Measurements from ENCODE around the gene MAGEA3. TPM values are rescaled to one million over a fixed set of nuclear protein-coding genes. Genes with fewer than 3 reads are reported as not detected.
"Not testable (repeated sequence)": the region's sequence is repeated elsewhere in the genome, so short reads cannot be mapped to it uniquely, and the experiment has no call there.

The MAGEA3 gene
- total RNA-seq, 1 donor from 2014 or later = 0.36 TPM

DNA sequence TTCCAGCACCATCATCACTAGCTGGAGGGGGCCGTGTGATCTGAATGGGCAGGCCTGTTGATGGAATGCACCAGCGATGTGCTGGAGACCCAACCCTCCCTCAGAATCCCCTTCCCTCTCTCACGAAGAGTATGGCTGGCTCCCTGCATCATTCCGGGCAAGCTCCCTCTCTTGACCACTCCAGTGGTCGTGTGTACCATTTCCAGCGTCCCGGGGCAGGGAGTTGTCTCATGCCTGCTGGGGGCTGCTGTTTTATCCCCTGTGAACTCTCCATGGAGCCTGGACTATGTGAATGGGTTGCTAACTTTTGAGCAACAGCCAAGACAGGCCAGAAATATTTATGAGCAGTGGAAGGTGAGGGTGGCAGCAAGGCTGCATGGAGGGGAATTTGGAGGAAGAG, 26.8 kb downstream of the MAGEA3 start:
- FAIRE-seq = no peak
- Histone ChIP-seq H3K27ac (ENCODE audit: low read depth, low read length) (no peak overlapping the region), H3K36me3 (ENCODE audit: insufficient read depth, low read length) (no peaks in the 10 kb centered on the region), H2AFZ (ENCODE audit: low read depth, low read length) (no peak overlapping the region), H3K4me3 (ENCODE audit: insufficient read depth, low read depth, low read length) (no peak overlapping the region), H3K9ac (ENCODE audit: low read length) (no peak overlapping the region), H4K20me1 (ENCODE audit: insufficient read depth, low read length) (no peaks in the 10 kb centered on the region), H3K4me2 (ENCODE audit: low read length) (no peak overlapping the region), H3K9me3 (ENCODE audit: insufficient read depth, low read depth, low read length) (no peaks in the 10 kb centered on the region), H3K79me2 (ENCODE audit: insufficient read depth, low read length) (no peaks in the 10 kb centered on the region), H3K27me3 (ENCODE audit: insufficient read depth, low read length) (no peaks in the 10 kb centered on the region), H3K4me1 (ENCODE audit: insufficient read depth, low read length) (no peaks in the 10 kb centered on the region)
- Mint-ChIP-seq H3K27ac (ENCODE audit: unreplicated experiment) (no peak overlapping the region), H3K4me3 (ENCODE audit: unreplicated experiment) (no peak overlapping the region), H3K9me3 (ENCODE audit: unreplicated experiment) (no peaks in the 10 kb centered on the region), H3K36me3 (ENCODE audit: low read depth, unreplicated experiment) (no peaks in the 10 kb centered on the region), H3K4me1 (ENCODE audit: low read depth, unreplicated experiment) (no peaks in the 10 kb centered on the region), H3K27me3 (ENCODE audit: low read depth, unreplicated experiment) (no peaks in the 10 kb centered on the region)
- no peak for TF ChIP-seq CTCF (IDR thresholded peaks at IDR 0.05; ENCODE audit: insufficient read depth, low read depth, low read length)
- no peak for TF ChIP-seq EZH2 (IDR thresholded peaks at IDR 0.05; ENCODE audit: insufficient read depth, low read length)
- no peak for DNase-seq (ENCODE audit: low read depth)

GRCh38 chrX:152733261-152733975, 34.8 kb downstream of the MAGEA3 start, which contains the start of the genes CSAG1 and MAGEA12:
TSS of gene CSAG1 (minus strand) at chrX:152733721. CDS start at chrX:152732460, 1,261 bp downstream.
TSS of gene MAGEA12 (plus strand) at chrX:152733757. CDS start at chrX:152736162, 2,405 bp downstream.
- Mint-ChIP-seq H3K36me3 (ENCODE audit: low read depth, unreplicated experiment) (no peaks in the 10 kb centered on the region), H3K4me3 (ENCODE audit: unreplicated experiment) (no peak within 1 kb of the TSS), H3K27ac (ENCODE audit: unreplicated experiment) (no peak within 1 kb of the TSS), H3K4me1 (ENCODE audit: low read depth, unreplicated experiment) (no peaks in the 10 kb centered on the region), H3K27me3 (ENCODE audit: low read depth, unreplicated experiment) (no peaks in the 10 kb centered on the region), H3K9me3 (ENCODE audit: unreplicated experiment) (no peaks in the 10 kb centered on the region)
- no peak within 1 kb of the TSS for H3K27ac ChIP-seq (ENCODE audit: low read depth, low read length)
- H3K4me1 ChIP-seq (ENCODE audit: insufficient read depth, low read length) = no peaks in the 10 kb centered on the region
- no peaks in the 10 kb centered on the region for H3K27me3 ChIP-seq (ENCODE audit: insufficient read depth, low read length)
- TF ChIP-seq EZH2 (IDR thresholded peaks at IDR 0.05; ENCODE audit: insufficient read depth, low read length) (no peak), CTCF (IDR thresholded peaks at IDR 0.05; ENCODE audit: insufficient read depth, low read depth, low read length) (no peak)
- H3K4me2 ChIP-seq (ENCODE audit: low read length) = no peak within 1 kb of the TSS
- H3K4me3 ChIP-seq (ENCODE audit: insufficient read depth, low read depth, low read length) = no peak within 1 kb of the TSS
- no peaks in the 10 kb centered on the region for H3K79me2 ChIP-seq (ENCODE audit: insufficient read depth, low read length)
- H4K20me1 ChIP-seq (ENCODE audit: insufficient read depth, low read length) = no peaks in the 10 kb centered on the region
- no peak for DNase-seq (ENCODE audit: low read depth)
- H3K9ac ChIP-seq (ENCODE audit: low read length) = no peak within 1 kb of the TSS
- no peaks in the 10 kb centered on the region for H3K9me3 ChIP-seq (ENCODE audit: insufficient read depth, low read depth, low read length)
- no peaks in the 10 kb centered on the region for H3K36me3 ChIP-seq (ENCODE audit: insufficient read depth, low read length)
- H2AFZ ChIP-seq (ENCODE audit: low read depth, low read length) = no peak within 1 kb of the TSS
- FAIRE-seq = no peak

GRCh38 chrX:152734143-152734858, 35.7 kb downstream of the MAGEA3 start:
- not testable (repeated sequence) for H3K27me3 Mint-ChIP-seq (ENCODE audit: low read depth, unreplicated experiment); H3K9ac ChIP-seq (ENCODE audit: low read length); H3K36me3 Mint-ChIP-seq (ENCODE audit: low read depth, unreplicated experiment); H3K4me1 Mint-ChIP-seq (ENCODE audit: low read depth, unreplicated experiment); H3K27ac Mint-ChIP-seq (ENCODE audit: unreplicated experiment); H4K20me1 ChIP-seq (ENCODE audit: insufficient read depth, low read length); H3K9me3 ChIP-seq (ENCODE audit: insufficient read depth, low read depth, low read length); H3K4me1 ChIP-seq (ENCODE audit: insufficient read depth, low read length); H3K4me2 ChIP-seq (ENCODE audit: low read length); H3K79me2 ChIP-seq (ENCODE audit: insufficient read depth, low read length); H3K27ac ChIP-seq (ENCODE audit: low read depth, low read length); H2AFZ ChIP-seq (ENCODE audit: low read depth, low read length); H3K4me3 ChIP-seq (ENCODE audit: insufficient read depth, low read depth, low read length); DNase-seq (ENCODE audit: low read depth); H3K9me3 Mint-ChIP-seq (ENCODE audit: unreplicated experiment); H3K4me3 Mint-ChIP-seq (ENCODE audit: unreplicated experiment); H3K27me3 ChIP-seq (ENCODE audit: insufficient read depth, low read length); H3K36me3 ChIP-seq (ENCODE audit: insufficient read depth, low read length); FAIRE-seq
